ENCODE data around the gene FLNC. TPM values are rescaled to one million over a fixed set of nuclear protein-coding genes. Genes with fewer than 3 reads are reported as not detected.

The FLNC gene
- total and polyA plus RNA-seq, 2 of the 4 experiments (the other 2 are of a cell fraction): 116 to 154 TPM

DNA sequence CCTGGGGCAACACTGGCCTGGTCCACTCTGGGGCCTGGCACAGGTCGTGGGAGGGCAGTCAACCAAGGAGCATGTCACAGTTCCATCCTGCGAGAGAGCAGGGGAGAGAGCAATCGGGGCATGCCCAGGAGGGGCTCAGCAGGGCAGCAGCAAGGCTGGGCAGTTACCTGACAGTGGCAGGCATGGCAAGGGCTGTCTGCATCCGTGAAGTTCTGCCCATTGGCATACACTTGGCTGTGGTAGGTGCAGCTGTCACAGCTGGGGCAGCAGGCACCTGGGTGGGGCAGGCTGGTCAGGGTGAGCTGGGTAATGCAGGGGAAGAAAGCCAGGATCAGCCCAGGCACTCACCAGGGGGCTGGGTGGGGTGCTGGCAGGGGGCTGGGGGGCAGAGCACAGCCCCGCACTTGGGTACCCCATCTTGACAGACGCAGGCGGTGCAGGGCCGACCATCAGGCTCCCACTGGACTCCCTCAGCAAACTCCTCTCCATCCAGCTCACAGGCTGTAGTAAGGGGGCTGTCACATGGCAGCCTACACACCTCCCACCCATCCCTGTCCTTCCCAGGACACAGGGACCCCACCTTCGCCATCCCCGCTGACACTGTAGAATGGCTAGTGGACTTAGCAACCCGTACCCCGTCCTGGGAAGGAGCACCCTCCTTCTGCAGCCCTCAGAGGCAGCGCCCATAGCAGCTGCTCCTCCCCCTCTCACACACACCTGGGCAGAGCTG is 62.5 kb downstream of the FLNC start:
- no peaks in the 10 kb centered on the region for H3K4me1 ChIP-seq (ENCODE audit: control insufficient read depth, insufficient read depth, low read length)
- no peak overlapping the region for H2BK15ac ChIP-seq (ENCODE audit: low read depth, low read length)
- ChIA-PET POLR2A (ENCODE audit: unreplicated experiment) (no interaction called here), CTCF (no interaction called here)
- H3K4me2 ChIP-seq (ENCODE audit: low read depth, low read length): no peak overlapping the region
- H3K56ac ChIP-seq (ENCODE audit: extremely low read depth, insufficient read depth, low read length): no peak overlapping the region
- no peak overlapping the region for H2BK20ac ChIP-seq (ENCODE audit: low read depth, low read length)
- DNase-seq: no peak
- no peaks in the 10 kb centered on the region for H3K9me3 ChIP-seq (ENCODE audit: control insufficient read depth, insufficient read depth, low read length)
- H3K27me3 ChIP-seq (ENCODE audit: control insufficient read depth, insufficient read depth, low read length): peaks cover 17% of the 10 kb centered on the region
- H3K14ac ChIP-seq (replicated peaks; ENCODE audit: low read depth, low read length): no peak overlapping the region
- H3K4ac ChIP-seq (ENCODE audit: low read depth, low read length): no peak overlapping the region
- dilution Hi-C loops (cut with HindIII; ENCODE audit: low sequenced_read_pairs, unreplicated experiment) (no loop called here), intact Hi-C loops (cut with micrococcal nuclease) (no loop called here), in situ Hi-C loops (cut with MboI; ENCODE audit: low sequenced_read_pairs) (loop anchor here (25.0 kb wide), 1 partner anchor 430 kb away; the partner anchor contains the start of gene HILPDA)
- no peak overlapping the region for H4K91ac ChIP-seq (ENCODE audit: insufficient read depth, low read depth, low read length)
- H4K5ac ChIP-seq (ENCODE audit: low read depth, low read length): no peak overlapping the region
- no peak overlapping the region for H3K23ac ChIP-seq (ENCODE audit: low read depth, low read length)
- H2AK5ac ChIP-seq (ENCODE audit: low read depth, low read length): no peak overlapping the region
- H2AFZ ChIP-seq (replicated peaks; ENCODE audit: low read length, poor library complexity): no peak overlapping the region
- no peak overlapping the region for H3K4me3 ChIP-seq (ENCODE audit: insufficient read depth, low read depth, low read length)
- no peaks in the 10 kb centered on the region for H3K36me3 ChIP-seq (ENCODE audit: control insufficient read depth, insufficient read depth, low read length)
- no peak overlapping the region for H2BK5ac ChIP-seq (ENCODE audit: low read depth, low read length, poor library complexity, severe bottlenecking)
- H3K27ac ChIP-seq (ENCODE audit: insufficient read depth, low read length): no peak overlapping the region
- H2BK120ac ChIP-seq (ENCODE audit: low read depth, low read length): no peak overlapping the region
- no peak overlapping the region for H4K8ac ChIP-seq (ENCODE audit: low read depth in 2 of 2, low read length in 2 of 2)
- ATAC-seq (ENCODE audit: low read depth): no peak
- no peaks in the 10 kb centered on the region for H3K9me1 ChIP-seq (ENCODE audit: insufficient read depth, low read length)
- no TSS peak for BruUV-seq (replicated peaks)
- no peak overlapping the region for H2AK9ac ChIP-seq (replicated peaks; ENCODE audit: low read depth, low read length, poor library complexity)
- no peak overlapping the region for H3K9ac ChIP-seq (ENCODE audit: low read depth, low read length)
- no peak overlapping the region for H3K18ac ChIP-seq (ENCODE audit: low read depth, low read length)
- H4K20me1 ChIP-seq (ENCODE audit: insufficient read depth, low read length): peaks cover 4% of the 10 kb centered on the region; the same call in 1 of the 2 replicates
- H3K79me1 ChIP-seq (ENCODE audit: low read depth in 1 of 2, low read length in 2 of 2): no peaks in the 10 kb centered on the region
- WGBS, 2 experiments (ENCODE audit: extremely low coverage in 2 of 2, insufficient read length in 1 of 2): 76% methylated on average over 4 of the region's 13 CpGs; no CpG with 5 or more reads in 1 of the 2 experiments
- TF ChIP-seq MAZ (IDR thresholded peaks at IDR 0.05; ENCODE audit: borderline replicate concordance, low read depth, low read length) (no peak), RCOR1 (IDR thresholded peaks at IDR 0.05; ENCODE audit: insufficient replicate concordance, low read length) (no peak), BHLHE40 (IDR thresholded peaks at IDR 0.05; ENCODE audit: low read depth, low read length) (no peak), MAFK (IDR thresholded peaks at IDR 0.05; ENCODE audit: low read depth, low read length) (no peak), FOS (IDR thresholded peaks at IDR 0.05; ENCODE audit: low read depth, low read length) (no peak), NFE2L2 (IDR thresholded peaks at IDR 0.05; ENCODE audit: low read depth, low read length) (no peak), RAD21 (IDR thresholded peaks at IDR 0.05; ENCODE audit: low read length) (no peak), CHD1 (IDR thresholded peaks at IDR 0.05; ENCODE audit: low read depth, low read length) (no peak), CEBPB (IDR thresholded peaks at IDR 0.05; ENCODE audit: low read depth, low read length) (no peak), SMC3 (IDR thresholded peaks at IDR 0.05; ENCODE audit: low read depth, low read length) (no peak)
- TF ChIP-seq, protein P1, sequence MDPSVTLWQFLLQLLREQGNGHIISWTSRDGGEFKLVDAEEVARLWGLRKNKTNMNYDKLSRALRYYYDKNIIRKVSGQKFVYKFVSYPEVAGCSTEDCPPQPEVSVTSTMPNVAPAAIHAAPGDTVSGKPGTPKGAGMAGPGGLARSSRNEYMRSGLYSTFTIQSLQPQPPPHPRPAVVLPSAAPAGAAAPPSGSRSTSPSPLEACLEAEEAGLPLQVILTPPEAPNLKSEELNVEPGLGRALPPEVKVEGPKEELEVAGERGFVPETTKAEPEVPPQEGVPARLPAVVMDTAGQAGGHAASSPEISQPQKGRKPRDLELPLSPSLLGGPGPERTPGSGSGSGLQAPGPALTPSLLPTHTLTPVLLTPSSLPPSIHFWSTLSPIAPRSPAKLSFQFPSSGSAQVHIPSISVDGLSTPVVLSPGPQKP (IDR thresholded peaks at IDR 0.05; ENCODE audit: borderline replicate concordance, low read depth, low read length): no peak

All from IMR-90 (cell line).